NCI-H446 (cell line): Measurements from ENCODE around the gene FOXN1.
"Not testable (repeated sequence)": the region's sequence is repeated elsewhere in the genome, so short reads cannot be mapped to it uniquely, and the experiment has no call there.

ENCODE experiments used
- DNase-seq, 2 experiments: peaks; one replicate each; lab custom pipeline; 2025; lab: John Stamatoyannopoulos, UW

FOXN1 gene

DNA sequence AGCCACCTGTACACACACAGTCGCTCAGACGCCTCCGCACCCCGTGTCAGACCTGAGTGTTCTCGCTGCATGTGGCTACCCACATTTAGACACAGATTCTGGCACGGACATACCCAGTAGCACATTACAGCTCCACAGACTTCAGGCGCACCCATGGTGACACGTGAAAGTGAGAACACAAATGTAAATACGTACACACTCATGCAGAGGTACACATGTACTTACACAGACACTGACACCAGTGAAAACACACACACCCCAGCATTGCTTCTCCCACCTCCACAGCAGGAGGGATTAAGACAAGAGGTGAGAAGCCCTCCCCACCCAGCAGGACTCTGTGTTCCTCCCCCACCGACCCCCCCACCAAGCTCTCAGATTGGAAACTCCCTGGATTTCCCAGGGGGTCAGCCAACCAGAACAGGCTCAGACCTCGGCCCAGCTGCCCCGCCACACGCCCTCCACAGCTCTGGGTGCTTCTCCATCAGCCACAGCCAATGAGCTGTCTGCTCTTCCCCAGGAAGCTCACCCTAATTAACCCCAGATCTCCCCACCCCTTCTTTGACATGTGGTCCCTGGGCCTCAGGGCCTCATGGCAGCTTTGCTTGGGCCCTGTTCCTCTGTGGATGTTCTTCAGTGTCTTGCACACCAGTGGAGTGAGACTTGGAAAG is 5.3 kb upstream of the FOXN1 start:
- DNase-seq: no peak

DNA sequence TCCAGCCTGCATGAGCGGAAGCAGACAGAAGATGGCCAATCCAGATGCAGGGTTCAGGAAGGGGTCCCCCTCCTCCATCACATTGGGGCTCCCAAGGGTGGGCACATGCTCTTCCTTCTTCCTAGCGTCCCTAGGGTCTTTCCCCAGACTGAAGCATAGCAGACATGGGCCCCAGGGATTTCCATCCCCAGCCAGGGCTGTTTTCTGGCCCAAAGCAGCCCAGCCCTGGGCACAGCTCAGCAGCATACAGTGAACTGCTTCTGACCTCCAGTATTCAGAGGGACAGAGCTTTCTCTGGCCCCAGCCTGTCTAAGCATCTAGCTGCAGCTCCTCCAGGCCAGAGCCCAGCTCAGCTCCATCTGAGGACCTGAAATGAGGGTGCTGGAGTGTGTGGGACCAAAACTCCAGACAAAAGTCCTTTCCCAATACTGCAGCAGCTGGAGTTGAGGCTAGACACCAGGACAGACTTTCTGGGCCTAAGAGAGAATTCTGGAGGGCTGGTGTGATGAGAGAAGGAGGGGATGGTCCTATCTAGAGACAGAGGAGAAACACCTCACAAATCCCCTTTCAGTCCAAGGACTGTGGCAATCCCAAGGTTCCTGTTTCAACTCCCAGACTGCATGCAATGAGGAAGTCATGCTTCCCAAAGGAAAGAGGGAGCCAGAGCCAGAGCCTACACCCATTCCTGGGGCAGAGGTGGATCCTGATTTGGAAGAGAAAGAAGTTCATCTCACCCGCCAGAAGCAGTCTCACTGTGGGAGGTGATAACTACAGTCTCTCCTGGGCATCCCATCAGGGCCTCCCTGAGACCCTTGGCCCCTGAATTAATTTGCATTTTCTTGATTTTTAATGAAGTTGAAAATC is 4.5 kb upstream of the FOXN1 start:
- DNase-seq: no peak

DNA sequence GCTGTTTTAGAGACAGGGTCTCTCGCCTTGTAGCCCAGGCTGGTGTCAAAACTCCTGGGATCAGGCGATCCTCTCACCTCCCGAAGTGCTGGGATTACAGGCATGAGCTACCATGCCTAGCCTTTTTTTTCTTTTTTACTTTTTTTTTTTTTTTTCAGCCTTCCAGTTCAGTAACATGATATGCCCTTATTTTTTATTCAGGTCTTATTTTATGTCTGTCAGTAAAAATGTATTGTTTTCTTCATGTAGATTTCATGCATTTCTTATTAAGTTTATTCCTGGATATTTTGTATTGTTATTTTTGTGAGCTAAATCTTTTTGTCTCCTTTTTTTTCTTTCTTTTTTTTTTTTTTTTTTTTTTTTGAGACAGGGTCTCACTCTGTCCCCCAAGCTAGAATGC is 2.7 kb upstream of the FOXN1 start:
- no peak for DNase-seq

DNA sequence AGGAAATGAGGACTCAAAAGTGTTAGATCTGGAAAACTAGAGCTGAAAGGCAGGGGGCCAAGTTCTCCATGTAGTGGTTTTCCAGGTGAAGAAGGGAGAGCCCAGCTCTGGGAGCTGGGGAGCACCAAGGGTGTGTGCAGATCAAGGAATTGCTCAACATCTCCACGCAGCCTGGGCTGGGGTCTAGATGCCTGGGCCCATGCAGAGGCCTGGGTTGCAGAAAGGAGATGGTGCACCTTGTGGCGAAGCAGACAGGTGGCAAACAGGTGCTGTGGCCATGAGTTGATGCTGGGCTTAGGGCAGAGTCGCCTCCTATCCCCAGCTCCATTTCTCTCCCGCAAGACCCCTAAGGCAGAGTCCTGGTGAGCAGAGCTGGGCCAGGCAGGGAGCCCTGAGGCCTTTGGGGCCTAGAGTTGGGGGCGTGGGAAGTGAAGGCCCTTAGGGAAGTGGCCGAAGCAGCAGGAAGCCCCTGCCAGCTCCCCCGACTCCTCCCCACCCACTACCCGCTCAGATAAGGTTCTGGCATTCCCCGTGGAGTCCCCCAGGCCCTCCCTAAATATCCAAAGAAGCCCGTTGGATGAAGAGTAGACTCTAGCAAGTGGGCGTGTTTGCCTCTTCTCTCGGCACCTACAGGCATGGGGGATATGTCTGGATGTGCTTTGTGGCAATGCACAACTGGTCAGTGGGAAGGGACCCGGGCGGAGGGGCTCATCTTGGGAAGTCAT is 777 bp downstream of the FOXN1 start:
- no peak for DNase-seq

DNA sequence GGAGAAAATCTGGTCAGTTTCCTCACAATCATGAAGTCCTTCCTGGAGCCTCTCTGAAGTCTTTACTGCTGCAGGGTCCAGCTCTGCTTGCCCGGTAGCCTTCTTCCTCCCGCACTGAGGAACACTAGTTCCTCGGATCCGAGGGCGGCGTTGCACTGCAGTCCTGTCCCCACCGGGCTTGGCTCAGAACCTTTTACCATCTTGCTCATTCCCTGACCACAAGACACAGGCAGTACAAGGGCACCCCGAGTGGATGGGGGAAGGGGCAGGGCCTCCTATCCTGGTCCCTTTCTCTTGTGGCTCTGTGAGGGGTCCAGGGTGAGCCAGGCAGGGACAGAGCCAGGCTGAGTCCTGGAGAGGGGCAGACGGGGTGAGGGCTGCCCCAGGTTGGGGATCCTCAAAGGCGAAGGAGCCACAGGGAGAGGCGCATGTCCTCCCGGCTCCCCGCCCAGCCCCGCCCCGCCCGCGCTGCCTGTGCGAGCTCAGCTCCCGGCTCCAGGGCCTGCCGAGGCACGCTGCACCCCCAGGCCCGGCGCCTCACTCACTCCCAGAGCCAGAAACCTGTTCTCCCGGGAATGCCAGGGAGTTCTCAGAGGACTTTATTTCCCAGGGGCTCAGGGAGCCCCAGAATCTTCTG is 1.5 kb downstream of the FOXN1 start:
- no peak for DNase-seq

DNA sequence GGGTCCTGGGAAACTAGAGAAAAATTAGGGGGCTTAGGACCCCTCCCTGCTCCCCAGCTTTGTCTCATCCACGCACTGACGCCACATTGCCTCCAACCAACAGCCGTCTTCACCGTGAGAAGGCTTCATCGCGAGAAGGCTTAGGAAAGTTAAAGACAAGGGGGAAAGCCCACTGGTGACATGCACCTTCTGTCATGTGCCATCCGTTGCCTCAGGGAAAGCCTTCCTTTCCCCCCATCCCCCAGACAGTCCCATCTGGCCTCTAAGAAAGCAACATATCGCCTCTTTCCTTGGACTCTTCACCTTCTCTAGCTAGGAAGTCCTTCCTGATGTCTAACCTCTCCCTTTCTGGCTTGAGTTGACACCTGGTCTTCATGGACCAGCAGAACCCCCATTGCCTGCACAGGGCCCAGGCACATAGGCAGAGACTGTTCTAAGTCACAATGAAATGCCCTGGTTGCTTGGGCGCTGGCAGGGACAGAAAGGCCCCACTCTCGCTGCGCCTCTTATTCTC is 2.1 kb downstream of the FOXN1 start:
- no peak for DNase-seq

DNA sequence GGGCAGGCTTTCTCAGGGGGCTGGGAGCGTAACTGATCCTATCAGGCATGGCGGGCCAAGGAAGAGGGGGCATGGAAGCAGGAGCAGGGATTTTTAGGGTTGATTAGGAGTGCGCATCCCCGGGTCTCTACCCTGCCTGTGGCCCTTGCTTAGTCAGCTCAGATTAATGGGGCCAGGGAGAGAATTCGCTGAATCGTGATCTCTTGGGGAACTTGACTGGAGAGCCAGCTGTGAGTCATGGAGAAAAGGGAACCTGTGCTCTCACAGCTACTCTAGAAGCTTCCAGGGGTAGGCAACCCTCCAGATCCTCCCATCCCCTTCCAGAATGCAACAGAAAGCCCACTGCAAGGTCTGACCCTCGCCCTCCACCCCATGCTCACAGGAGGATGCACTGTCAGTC is 3.6 kb downstream of the FOXN1 start:
- DNase-seq: no peak

DNA sequence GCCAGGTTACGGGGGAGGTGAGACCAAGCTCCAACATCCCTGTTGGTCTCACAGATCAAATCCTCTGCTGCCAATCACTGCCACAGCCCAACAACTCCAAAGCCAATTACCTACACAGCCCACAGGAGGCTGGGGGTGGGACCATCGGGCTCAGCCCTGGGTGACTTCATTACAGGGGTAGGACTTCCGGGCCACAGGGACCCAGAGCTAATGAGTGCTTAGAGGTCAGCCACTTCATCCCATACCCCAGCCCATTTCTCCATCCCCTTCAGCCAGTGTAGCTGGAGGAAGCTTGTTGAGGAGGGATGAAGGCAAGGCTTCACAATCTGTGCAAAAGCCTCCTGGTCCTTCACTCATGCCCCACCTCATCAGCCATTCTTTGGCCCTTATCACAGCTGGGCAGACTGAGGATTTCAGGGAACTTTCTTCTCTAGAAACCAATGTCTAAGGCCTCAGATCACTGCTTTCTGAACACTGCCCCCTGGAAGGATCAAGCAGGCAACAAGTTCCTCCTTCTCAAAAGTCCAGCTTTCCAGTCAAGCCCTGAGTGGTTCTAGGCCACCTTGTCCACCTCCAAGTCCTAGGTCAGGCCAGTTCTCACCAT is 5.8 kb downstream of the FOXN1 start:
- DNase-seq: no peak

DNA sequence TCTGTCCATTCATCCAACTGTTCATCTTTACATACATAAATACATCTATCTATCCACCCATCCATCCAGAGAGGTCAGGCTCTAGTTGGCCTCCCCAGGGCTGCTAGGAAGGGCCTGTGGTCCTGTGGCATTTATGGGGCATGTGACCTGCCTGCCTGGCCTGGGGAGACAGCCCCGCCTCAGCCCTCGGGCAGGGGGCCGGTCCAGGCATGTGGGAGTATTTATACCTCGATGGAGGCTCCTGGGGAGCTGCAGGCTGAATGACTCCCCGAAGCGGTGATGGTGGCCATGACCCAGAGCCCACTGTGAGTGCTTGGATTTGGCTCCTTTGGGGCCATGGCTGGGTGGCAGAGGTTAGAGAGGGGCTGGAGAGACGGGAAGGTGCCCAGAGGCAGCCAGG is 7.3 kb downstream of the FOXN1 start:
- no peak for DNase-seq

DNA sequence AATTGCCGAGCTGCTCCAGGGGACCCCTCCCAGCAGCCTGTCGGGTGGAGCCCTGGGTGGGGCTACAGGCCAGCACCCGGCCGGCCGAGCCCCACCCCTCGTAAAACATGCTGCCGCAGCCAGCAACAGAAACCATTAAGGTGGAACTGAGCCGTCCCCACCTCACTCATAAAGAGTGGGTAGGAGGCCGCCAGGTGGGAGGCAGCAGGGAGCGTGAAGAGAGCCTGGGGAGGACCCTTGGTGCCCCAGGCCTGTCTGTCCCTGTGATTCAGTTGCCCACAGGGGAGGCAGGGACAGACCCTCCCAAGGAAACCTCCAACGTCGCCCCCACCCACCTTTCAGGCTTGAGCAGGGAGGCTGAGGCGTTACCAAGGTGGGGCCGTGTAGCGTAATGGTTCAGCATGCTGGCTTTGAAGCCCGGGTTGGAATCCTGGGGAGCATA is 8.4 kb downstream of the FOXN1 start:
- DNase-seq: no peak

DNA sequence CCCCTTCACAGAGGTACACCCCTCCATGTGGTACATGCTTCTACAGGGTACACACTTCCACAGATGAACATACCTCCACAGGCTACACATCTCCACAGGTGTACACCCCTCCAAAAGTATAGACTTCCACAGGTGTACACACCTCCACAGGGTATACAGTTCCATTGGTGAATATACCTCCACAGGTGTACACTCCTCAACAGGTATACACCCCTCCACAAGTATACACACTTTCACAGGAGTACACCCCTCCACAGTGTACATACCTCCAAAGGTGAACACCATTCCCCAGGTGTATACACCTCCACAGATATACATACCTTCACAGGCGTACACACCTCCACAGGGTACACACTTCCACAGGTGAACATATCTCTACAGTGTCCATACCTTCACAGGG is 9.4 kb downstream of the FOXN1 start:
- no peak for DNase-seq

DNA sequence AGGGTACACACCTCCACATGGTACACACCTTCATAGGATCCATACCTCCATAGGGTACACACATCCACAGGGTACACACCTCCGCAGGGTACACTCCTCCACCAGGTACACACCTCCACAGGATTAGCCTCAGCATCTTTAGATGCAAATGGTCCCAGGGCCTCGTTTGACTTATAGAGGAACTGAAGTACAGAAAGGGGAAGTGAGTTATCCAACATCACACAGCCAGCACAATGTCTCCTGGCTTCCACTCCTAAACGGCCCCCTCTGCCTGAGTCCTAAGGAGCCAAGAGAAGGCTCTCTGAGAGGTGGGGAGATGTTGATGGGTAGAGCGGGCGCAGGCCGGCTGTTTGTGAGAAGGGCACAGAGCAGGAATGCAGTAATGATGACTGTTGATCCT is 12.0 kb downstream of the FOXN1 start:
- DNase-seq: no peak

DNA sequence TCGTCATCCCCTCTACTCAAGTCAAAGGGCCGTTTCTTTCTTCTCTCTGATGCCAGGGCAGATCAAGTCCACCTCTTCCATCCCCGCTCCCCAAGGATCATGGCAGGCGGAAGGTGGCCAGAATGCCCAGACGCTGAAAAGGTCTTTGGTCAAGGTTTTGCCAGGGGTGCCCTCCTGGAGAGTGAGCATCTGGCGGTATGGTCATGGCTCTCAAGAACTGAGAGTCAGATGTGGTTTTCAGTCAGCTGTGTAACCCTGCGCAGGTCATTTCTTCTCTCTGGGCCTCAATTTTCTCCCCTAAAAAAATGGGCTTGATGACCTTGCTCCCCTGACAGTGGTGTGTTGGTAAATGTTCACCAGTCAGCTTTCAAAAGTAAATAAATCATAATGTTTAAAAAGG is 12.4 kb downstream of the FOXN1 start:
- no peak for DNase-seq

DNA sequence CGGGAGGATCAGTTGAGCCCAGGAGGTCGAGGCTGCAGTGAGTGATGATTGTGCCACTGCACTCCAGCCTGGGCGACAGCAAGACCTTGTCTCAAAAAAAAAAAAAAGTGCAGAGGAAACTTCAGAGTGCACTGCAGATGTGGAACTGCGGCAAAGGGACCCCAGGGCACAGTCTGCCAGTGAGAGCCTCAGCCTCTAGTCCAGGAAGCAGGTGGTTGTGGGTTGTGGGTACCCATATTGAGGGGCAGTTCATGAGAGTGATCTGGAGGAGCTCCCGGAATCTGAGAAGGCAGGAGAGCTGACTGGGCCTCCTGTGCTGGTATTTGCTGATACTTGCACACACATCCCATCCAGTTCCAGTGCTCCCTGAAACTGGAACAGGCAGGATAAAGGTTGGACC is 13.1 kb downstream of the FOXN1 start:
- DNase-seq: no peak

DNA sequence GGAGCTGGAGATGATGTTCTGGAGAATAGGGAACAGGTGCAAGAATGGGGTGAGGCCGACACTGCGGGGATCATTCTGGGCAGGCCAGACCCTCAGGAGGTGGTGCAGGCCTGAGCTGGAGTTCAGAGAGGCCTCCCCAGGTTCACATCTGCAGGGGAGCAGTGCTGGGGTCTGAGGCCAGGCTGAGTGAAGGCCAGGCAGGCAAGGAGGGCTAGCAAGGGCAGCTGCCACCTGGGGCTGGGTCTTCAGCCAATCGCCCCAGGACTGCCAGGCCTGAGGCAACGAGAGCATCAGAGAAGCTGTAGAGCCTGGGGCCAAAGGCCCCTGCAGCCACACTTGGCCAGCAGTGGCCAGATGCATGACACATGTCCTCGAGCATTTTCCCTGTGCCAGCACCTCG is 14.5 kb downstream of the FOXN1 start:
- DNase-seq: no peak

DNA sequence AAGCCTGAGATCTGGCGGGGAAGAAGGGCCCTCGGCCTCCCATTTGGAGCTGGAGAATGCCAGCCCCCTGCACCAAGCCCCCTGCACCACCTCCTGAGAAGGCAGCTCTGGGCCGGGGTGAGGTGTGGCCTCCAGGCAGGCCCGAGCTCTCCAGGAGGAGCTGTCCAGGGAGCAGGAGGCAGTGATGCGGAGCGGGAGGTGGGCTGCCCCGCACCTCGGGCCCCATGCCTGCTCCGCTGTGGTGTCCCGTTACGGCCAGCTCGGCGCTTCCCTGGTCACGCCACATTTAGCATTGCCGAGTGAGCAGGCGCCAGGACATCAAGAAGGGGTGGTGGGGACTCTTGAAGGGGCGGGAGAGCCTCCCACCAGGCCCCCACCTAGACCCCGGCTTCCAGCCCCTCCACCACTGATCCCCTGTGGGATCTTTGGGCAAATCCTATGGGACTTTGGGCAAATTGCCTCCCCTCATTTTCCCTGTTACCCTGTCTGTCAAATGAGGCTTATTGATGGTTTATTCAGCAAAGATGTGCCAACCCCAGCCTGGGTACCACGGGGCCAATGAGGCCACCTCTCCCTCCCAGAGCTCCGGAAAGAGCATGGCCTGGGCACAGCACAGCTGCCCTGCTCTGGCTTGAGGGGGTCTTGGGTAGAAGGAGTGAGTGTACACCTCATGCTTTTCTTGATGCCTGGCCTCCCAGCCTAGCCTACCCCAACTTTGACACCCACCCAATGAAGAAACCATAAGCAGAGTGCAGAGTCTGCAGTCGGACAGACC is 15.3 kb downstream of the FOXN1 start:
- no peak for DNase-seq

DNA sequence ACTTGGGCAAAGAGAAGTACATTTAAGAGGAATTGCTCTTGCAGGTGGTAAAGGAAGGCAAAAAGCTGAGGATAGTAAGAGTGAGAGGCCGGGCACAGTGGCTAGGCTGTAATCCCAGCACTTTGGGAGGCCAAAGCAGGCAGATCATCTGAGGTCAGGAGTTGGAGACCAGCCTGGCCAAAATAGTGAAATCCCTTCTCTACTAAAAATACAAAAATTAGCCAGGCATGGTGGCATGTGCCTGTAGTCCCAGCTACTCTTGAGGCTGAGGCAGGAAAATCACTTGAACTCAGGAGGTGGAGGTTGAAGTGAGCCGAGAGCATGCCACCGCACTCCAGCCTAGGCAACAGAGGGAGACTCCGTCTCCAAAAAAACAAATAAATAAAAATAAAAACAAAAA is 16.1 kb downstream of the FOXN1 start:
- not testable (repeated sequence) for DNase-seq

DNA sequence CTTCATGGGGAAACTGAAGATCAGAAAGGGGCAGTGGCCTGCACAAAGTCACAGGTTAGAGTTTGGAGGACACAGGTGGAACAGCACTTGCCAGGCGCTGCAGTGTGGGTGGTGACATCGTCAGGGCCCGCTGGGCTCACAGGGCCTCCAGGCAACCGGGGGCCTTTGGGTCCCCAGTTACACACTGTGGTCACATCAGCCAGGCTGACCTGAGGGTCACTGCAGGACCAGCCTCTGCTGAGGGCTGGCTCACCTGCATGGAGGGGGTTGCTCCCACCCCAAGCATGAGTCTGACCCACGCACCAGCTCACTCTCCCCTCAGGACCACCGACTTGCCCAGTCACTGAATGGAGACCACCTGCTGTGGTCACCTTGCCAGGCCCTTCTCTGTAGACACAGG is 17.0 kb downstream of the FOXN1 start:
- no peak for DNase-seq

DNA sequence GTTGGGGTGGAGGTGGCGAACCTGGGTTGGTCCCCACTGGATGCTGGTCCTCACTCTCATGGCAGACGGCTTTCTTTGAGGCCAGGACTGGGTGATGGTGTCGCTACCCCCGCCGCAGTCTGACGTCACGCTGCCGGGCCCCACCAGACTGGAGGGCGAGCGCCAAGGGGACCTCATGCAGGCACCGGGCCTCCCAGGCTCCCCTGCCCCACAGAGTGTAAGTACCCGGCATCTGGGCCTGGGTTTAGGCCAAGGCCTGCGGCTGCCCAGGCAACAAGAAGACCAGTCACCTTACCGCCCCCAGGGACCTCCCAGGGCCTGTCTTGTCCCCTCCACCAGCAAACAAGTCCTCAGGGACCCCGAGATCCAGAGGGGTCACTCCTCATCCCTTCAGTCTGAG is 17.7 kb downstream of the FOXN1 start:
- DNase-seq: no peak

DNA sequence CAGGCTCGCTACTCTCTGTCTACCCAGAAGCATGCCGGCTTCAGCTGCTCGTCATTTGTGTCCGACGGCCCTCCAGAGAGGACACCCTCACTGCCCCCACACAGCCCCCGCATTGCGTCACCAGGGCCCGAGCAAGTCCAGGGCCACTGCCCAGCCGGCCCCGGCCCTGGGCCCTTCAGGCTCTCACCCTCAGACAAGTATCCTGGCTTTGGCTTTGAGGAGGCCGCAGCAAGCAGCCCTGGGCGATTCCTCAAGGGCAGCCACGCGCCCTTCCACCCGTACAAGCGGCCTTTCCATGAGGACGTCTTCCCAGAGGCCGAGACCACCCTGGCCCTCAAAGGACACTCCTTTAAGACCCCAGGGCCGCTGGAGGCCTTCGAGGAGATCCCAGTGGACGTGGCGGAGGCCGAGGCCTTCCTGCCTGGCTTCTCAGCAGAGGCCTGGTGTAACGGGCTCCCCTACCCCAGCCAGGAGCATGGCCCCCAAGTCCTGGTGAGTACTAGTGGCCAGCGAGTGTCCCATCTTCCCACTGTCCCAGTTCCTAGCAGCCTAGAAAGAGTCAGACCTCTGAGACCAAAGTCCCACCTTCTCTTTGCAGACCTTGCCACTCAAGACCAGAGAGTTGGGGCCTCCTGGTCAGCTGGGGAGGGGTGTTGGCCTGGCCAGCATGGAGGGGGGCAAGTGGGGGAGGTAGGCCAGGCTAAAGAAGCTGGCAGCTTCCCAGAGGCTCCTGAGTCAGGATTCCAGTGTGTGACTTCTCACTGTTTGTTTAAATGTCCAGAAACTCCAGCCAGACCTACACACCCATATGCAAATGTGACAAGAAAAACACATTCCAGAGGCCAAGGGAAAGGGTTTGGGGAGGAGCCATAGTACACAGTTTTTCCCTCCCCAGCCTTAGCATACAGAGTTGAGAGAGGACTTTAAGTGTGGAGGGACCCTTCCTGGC is 18.6 kb downstream of the FOXN1 start:
- DNase-seq: no peak
